PFSK-1 (cell line): ENCODE data around the gene FBXL7.

Source experiments
- POLR2AphosphoS5 ChIP-seq: IDR thresholded peaks from 2 replicates; pipeline ENCODE4 v1.6.1; 2012; ENCODE audit warnings: low read depth, mild to moderate bottlenecking, control low read depth, low read length, moderate library complexity
- REST ChIP-seq, 2 experiments: IDR thresholded peaks; 2 replicates each; pipeline versions ENCODE4 v1.6.1 to v1.8.0; 2011 to 2012; ENCODE audit warnings: low read depth in 2 of 2, low read length in 2 of 2, control low read depth in 1 of 2, inconsistent platforms in 1 of 2, mild to moderate bottlenecking in 1 of 2, moderate library complexity in 1 of 2; ENCODE audit not compliant: insufficient read depth in 1 of 2
- TAF1 ChIP-seq: IDR thresholded peaks from 2 replicates; pipeline ENCODE4 v1.6.1; 2012; ENCODE audit warnings: low read length, control low read depth, borderline replicate concordance; ENCODE audit not compliant: insufficient read depth

GRCh38 chr5:15943487-15943886, 443.5 kb downstream of the FBXL7 start:
- TF ChIP-seq REST (IDR thresholded peaks at IDR 0.05; ENCODE audit: insufficient read depth in 1 of 2, low read depth in 2 of 2, low read length in 2 of 2) = no peak
- no peak for TF ChIP-seq POLR2AphosphoS5
- no peak for TF ChIP-seq TAF1
